Esophagus squamous epithelium (tissue), 5 donors: Measurements from ENCODE around the gene OOSP2. TPM values are rescaled to one million over a fixed set of nuclear protein-coding genes. Genes with fewer than 3 reads are reported as not detected.
"Not testable (repeated sequence)": the region's sequence is repeated elsewhere in the genome, so short reads cannot be mapped to it uniquely, and the experiment has no call there.

Experiments
- DNase-seq: peaks from one replicate; lab custom pipeline; 2025; lab: John Stamatoyannopoulos, UW
- H3K27ac ChIP-seq, 4 donors: fragments of 200-600 bp; sonication (generic); one replicate each; pipeline ENCODE4 v1.5.1; 2016 to 2019; ENCODE audit warnings: mild to moderate bottlenecking in 1 of 4
- H3K27me3 ChIP-seq, 4 donors: fragments of 200-600 bp; sonication (generic); 1 replicate in 3 of 4; 2 replicates in 1 of 4; pipeline versions ENCODE4 v1.5.1 to v1.6.0; 2017 to 2021; ENCODE audit warnings: antibody characterized with exemption in 1 of 4
- H3K36me3 ChIP-seq, 3 donors: fragments of 200-600 bp; sonication (generic); one replicate each; pipeline ENCODE4 v1.5.1; 2016 to 2019
- H3K4me1 ChIP-seq, 3 donors: fragments of 200-600 bp; sonication (generic); one replicate each; pipeline ENCODE4 v1.5.1; 2017 to 2019
- H3K4me3 ChIP-seq, 4 donors: fragments of 200-600 bp; sonication (generic); 1 replicate in 3 of 4; 2 replicates in 1 of 4; pipeline ENCODE4 v1.5.1; 2016 to 2019; ENCODE audit warnings: mild to moderate bottlenecking in 2 of 4, moderate library complexity in 1 of 4
- H3K9me3 ChIP-seq, 3 donors: fragments of 200-600 bp; sonication (generic); one replicate each; pipeline ENCODE4 v1.5.1; 2016 to 2019
- POLR2A ChIP-seq, 4 donors: fragments of 450-650 bp; IDR thresholded peaks; one replicate each; pipeline ENCODE4 v1.6.1; 2017; ENCODE audit warnings: antibody characterized with exemption in 4 of 4, mild to moderate bottlenecking in 4 of 4, moderate library complexity in 3 of 4
- WGBS, 2 donors: methylation state at CpG; one replicate each; pipeline ENCODE4 v1.1.5; 2018; 5-methylcytosine and 5-hydroxymethylcytosine counted together
- intact Hi-C: fragments of 100-400 bp; cut with DNase I; formaldehyde crosslinking; loops from one replicate; pipeline ENCODE4 v1.15.0; 2022
- total RNA-seq, 4 donors: library from RNA; depleted of rRNA; stranded (reverse); fragments of >200 nt; gene quantifications; one replicate each; pipeline ENCODE4 v1.1.0, GENCODE V29; 2016
- TF ChIP-seq, protein P1 (sequence below), 6 experiments: fragments of 450-650 bp in 4 of 6; fragments of 200-600 bp in 2 of 6; sonication (generic) in 2 of 6; IDR thresholded peaks; one replicate each; pipeline ENCODE4 v1.5.1; 2016 to 2019; ENCODE audit warnings: antibody characterized with exemption in 6 of 6, mild to moderate bottlenecking in 4 of 6, moderate library complexity in 4 of 6
- donor health status: DM: yes; HTN: yes; CAD: no.

OOSP2 gene
- total RNA-seq, 4 donors from 2014 or later: not detected

GRCh38 chr11:60064111-60064510 is 23.9 kb downstream of the OOSP2 start:
- Histone ChIP-seq H3K36me3 (no peaks in the 10 kb centered on the region), H3K27me3 (no peaks in the 10 kb centered on the region), H3K4me3 (no peak overlapping the region), H3K4me1 (no peaks in the 10 kb centered on the region), H3K27ac (no peak overlapping the region), H3K9me3 (no peaks in the 10 kb centered on the region)
- DNase-seq: no peak
- WGBS, 2 donors: 36 to 64% methylated on average over 1 of the region's 1 CpG
- intact Hi-C loops: no loop called here
- TF ChIP-seq, protein P1, sequence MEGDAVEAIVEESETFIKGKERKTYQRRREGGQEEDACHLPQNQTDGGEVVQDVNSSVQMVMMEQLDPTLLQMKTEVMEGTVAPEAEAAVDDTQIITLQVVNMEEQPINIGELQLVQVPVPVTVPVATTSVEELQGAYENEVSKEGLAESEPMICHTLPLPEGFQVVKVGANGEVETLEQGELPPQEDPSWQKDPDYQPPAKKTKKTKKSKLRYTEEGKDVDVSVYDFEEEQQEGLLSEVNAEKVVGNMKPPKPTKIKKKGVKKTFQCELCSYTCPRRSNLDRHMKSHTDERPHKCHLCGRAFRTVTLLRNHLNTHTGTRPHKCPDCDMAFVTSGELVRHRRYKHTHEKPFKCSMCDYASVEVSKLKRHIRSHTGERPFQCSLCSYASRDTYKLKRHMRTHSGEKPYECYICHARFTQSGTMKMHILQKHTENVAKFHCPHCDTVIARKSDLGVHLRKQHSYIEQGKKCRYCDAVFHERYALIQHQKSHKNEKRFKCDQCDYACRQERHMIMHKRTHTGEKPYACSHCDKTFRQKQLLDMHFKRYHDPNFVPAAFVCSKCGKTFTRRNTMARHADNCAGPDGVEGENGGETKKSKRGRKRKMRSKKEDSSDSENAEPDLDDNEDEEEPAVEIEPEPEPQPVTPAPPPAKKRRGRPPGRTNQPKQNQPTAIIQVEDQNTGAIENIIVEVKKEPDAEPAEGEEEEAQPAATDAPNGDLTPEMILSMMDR (IDR thresholded peaks at IDR 0.05): no peak
- TF ChIP-seq POLR2A (IDR thresholded peaks at IDR 0.05): no peak

DNA sequence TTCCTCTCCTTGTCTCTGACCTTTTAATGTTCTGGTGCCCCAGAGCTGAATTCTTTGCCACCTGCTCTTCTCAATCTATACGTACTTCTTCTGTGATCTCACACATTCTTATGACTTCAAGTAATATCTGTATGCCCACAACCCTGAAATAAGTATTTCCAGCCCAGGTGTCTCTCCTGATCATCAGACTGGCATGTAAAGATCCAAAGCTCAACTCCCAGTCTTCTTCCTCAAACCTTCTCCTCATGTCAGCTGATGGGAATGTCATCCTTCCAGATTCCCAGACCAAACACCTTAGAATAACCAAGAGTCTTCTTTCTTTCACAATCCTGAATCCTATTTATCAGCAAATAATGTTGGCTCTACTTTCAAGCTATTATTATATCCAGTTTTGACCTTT is 25.6 kb downstream of the OOSP2 start:
- intact Hi-C loops: no loop called here
- no peaks in the 10 kb centered on the region for H3K27me3 ChIP-seq
- H3K4me3 ChIP-seq: no peak overlapping the region
- no peak for TF ChIP-seq POLR2A (IDR thresholded peaks at IDR 0.05)
- TF ChIP-seq, protein P1 (IDR thresholded peaks at IDR 0.05): no peak
- no peaks in the 10 kb centered on the region for H3K4me1 ChIP-seq
- H3K27ac ChIP-seq: no peak overlapping the region
- H3K9me3 ChIP-seq: no peaks in the 10 kb centered on the region
- WGBS, 2 donors: 78 to 100% methylated on average over 1 of the region's 1 CpG
- H3K36me3 ChIP-seq: no peaks in the 10 kb centered on the region
- no peak for DNase-seq

DNA sequence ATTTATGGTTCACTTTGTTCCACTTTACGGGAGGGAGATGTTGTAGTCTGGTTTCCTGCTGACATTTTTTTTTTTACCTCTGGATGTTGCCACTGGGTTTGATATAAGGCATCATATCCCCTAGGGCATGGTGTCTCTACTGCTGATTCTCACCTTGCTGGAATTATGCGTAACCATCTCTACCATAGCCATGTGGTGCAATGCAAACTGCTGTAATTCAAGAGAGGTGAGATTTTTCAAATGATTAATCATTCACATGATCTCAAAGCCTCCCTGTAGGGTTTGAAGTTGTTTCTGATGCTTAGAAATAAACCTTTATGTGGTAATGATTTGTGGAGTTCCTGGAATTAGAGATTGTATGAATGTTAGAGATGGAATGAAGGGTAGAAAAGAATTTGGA is 29.2 kb downstream of the OOSP2 start:
- 54% methylated on average over 2 of the region's 2 CpGs for WGBS, 2 donors
- DNase-seq: no peak
- Histone ChIP-seq H3K9me3 (no peaks in the 10 kb centered on the region), H3K4me3 (no peak overlapping the region), H3K27ac (no peak overlapping the region), H3K27me3 (no peaks in the 10 kb centered on the region), H3K36me3 (no peaks in the 10 kb centered on the region), H3K4me1 (no peaks in the 10 kb centered on the region)
- intact Hi-C loops: no loop called here
- TF ChIP-seq, protein P1 (IDR thresholded peaks at IDR 0.05): no peak
- TF ChIP-seq POLR2A (IDR thresholded peaks at IDR 0.05): no peak

GRCh38 chr11:60071644-60072043 is 31.4 kb downstream of the OOSP2 start:
- intact Hi-C loops, H3K9me3 ChIP-seq, H3K27ac ChIP-seq, H3K4me3 ChIP-seq, H3K4me1 ChIP-seq, H3K27me3 ChIP-seq, H3K36me3 ChIP-seq, DNase-seq: not testable (repeated sequence)
- WGBS, 2 donors: 51 to 72% methylated on average over 6 of the region's 6 CpGs

- no peak overlapping the region for H3K27ac ChIP-seq
- DNase-seq: no peak
- H3K27me3 ChIP-seq: no peaks in the 10 kb centered on the region
- H3K9me3 ChIP-seq: no peaks in the 10 kb centered on the region
- TF ChIP-seq, protein P1 (IDR thresholded peaks at IDR 0.05): no peak
- TF ChIP-seq POLR2A (IDR thresholded peaks at IDR 0.05): no peak
- H3K36me3 ChIP-seq: no peaks in the 10 kb centered on the region
- WGBS, 2 donors: 65 to 84% methylated on average over 15 of the region's 15 CpGs
- intact Hi-C loops: no loop called here
- no peaks in the 10 kb centered on the region for H3K4me1 ChIP-seq
- no peak overlapping the region for H3K4me3 ChIP-seq
These were observed 37.1 kb downstream of the OOSP2 start for GRCh38 chr11:60077216-60077817.

DNA sequence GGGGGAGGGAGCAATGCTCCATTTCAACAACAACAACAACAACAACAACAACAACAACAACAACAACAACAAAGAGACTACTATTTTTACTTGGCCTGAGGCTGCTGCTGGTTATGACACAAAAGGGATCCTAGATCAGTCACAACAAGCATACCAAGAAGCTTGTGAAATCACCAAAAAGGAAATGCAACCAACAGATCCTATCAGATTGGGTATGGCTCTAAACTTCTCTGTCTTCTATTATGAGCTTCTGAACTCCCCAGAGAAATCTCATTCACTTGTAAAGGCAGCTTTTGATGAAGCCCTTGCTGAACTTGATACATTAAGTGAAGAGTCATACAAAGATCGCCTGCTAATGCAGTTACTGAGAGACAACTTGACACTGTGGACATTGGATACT is 37.8 kb downstream of the OOSP2 start:
- Histone ChIP-seq H3K27me3 (no peaks in the 10 kb centered on the region), H3K27ac (no peak overlapping the region), H3K36me3 (no peaks in the 10 kb centered on the region), H3K4me3 (no peak overlapping the region), H3K9me3 (no peaks in the 10 kb centered on the region), H3K4me1 (no peaks in the 10 kb centered on the region)
- TF ChIP-seq, protein P1 (IDR thresholded peaks at IDR 0.05): no peak
- no peak for TF ChIP-seq POLR2A (IDR thresholded peaks at IDR 0.05)
- DNase-seq: no peak
- WGBS, 2 donors: 91 to 100% methylated on average over 1 of the region's 1 CpG
- intact Hi-C loops: no loop called here
